ENCODE data around the gene ARHGEF19.
"Not testable (repeated sequence)": the region's sequence is repeated elsewhere in the genome, so short reads cannot be mapped to it uniquely, and the experiment has no call there.

Gene ARHGEF19

DNA sequence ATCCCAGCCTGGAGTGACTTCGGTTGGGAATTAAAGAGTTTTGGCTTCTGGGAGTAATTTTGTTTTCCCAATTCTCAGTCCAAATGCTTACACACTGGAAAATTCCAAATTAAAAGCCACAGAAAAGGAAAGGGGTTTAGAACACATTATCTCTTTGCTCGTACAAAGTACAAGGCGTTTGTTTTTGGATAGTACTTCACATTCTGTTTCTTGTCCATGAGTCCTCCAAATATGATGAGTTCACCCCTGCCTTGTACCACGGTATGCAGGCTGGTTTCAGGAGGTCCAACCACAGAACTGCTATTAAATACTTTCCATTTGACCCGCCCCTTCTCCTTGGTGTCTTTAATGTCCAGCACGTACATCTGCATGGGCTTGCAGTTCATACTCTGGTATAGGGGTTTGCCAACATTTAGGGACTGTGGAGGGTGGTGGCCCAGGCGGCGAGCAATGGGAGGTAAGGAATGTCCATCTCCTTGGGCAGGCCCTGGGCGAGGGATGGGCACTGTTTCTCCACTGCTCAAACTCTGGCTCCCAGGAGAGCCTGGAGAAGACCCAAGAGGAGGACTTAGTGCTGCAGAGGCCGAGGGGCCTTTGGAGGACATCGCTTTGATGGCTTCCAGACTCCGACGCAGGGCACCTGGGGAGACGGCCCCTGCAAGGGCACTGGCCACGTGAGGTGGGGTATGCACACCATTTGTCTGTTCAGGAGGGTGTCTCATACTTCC is 38.2 kb upstream of the ARHGEF19 start:
- no peaks in the 10 kb centered on the region for H3K9me3 ChIP-seq (ENCODE audit: control insufficient read depth in 1 of 2, low read length in 2 of 2)
- H3K27me3 ChIP-seq (ENCODE audit: low read depth, low read length): no peaks in the 10 kb centered on the region
- peaks cover 18 to 28% of the 10 kb centered on the region in 2 donors for H3K4me1 ChIP-seq (ENCODE audit: control insufficient read depth in 1 of 2, insufficient read depth in 2 of 2, low read length in 2 of 2)
- peaks cover 43 to 49% of the 10 kb centered on the region in 2 donors for H3K36me3 ChIP-seq (ENCODE audit: control insufficient read depth in 1 of 2, insufficient read depth in 2 of 2, low read length in 2 of 2)
- no peak overlapping the region for H3K27ac ChIP-seq (ENCODE audit: low read length)
- H3K4me3 ChIP-seq (ENCODE audit: low read depth in 1 of 2, low read length in 2 of 2): no peak overlapping the region

- Histone ChIP-seq H3K9me3 (ENCODE audit: control insufficient read depth in 1 of 2, low read length in 2 of 2) (no peaks in the 10 kb centered on the region), H3K27ac (ENCODE audit: low read length) (peak overlapping the region; percentile 61), H3K27me3 (ENCODE audit: low read depth, low read length) (no peaks in the 10 kb centered on the region), H3K4me3 (ENCODE audit: low read depth in 1 of 2, low read length in 2 of 2) (no peak overlapping the region), H3K36me3 (ENCODE audit: control insufficient read depth in 1 of 2, insufficient read depth in 2 of 2, low read length in 2 of 2) (peaks cover 37 to 42% of the 10 kb centered on the region in 2 donors), H3K4me1 (ENCODE audit: control insufficient read depth in 1 of 2, insufficient read depth in 2 of 2, low read length in 2 of 2) (peaks cover 18 to 28% of the 10 kb centered on the region in 2 donors)
Observed at GRCh38 chr1:16249596-16250241, 37.3 kb upstream of the ARHGEF19 start.

GRCh38 chr1:16248603-16249516 is 36.4 kb upstream of the ARHGEF19 start:
- no peak overlapping the region for H3K4me3 ChIP-seq (ENCODE audit: low read depth in 1 of 2, low read length in 2 of 2)
- peaks cover 18 to 34% of the 10 kb centered on the region in 2 donors for H3K4me1 ChIP-seq (ENCODE audit: control insufficient read depth in 1 of 2, insufficient read depth in 2 of 2, low read length in 2 of 2)

GRCh38 chr1:16248007-16248436 is 35.6 kb upstream of the ARHGEF19 start:
- Histone ChIP-seq H3K4me3 (ENCODE audit: low read depth in 1 of 2, low read length in 2 of 2) (no peak overlapping the region), H3K4me1 (ENCODE audit: control insufficient read depth in 1 of 2, insufficient read depth in 2 of 2, low read length in 2 of 2) (peaks cover 18 to 36% of the 10 kb centered on the region in 2 donors), H3K9me3 (ENCODE audit: control insufficient read depth in 1 of 2, low read length in 2 of 2) (no peaks in the 10 kb centered on the region), H3K27me3 (ENCODE audit: low read depth, low read length) (no peaks in the 10 kb centered on the region), H3K36me3 (ENCODE audit: control insufficient read depth in 1 of 2, insufficient read depth in 2 of 2, low read length in 2 of 2) (peaks cover 26 to 37% of the 10 kb centered on the region in 2 donors), H3K27ac (ENCODE audit: low read length) (peak overlapping the region; percentile 58)

More at GRCh38 chr1:16248603-16249516, 36.4 kb upstream of the ARHGEF19 start:
- Histone ChIP-seq H3K27ac (ENCODE audit: low read length) (peak overlapping the region; percentile 61), H3K36me3 (ENCODE audit: control insufficient read depth in 1 of 2, insufficient read depth in 2 of 2, low read length in 2 of 2) (peaks cover 29 to 41% of the 10 kb centered on the region in 2 donors), H3K27me3 (ENCODE audit: low read depth, low read length) (no peaks in the 10 kb centered on the region), H3K9me3 (ENCODE audit: control insufficient read depth in 1 of 2, low read length in 2 of 2) (no peaks in the 10 kb centered on the region)

DNA sequence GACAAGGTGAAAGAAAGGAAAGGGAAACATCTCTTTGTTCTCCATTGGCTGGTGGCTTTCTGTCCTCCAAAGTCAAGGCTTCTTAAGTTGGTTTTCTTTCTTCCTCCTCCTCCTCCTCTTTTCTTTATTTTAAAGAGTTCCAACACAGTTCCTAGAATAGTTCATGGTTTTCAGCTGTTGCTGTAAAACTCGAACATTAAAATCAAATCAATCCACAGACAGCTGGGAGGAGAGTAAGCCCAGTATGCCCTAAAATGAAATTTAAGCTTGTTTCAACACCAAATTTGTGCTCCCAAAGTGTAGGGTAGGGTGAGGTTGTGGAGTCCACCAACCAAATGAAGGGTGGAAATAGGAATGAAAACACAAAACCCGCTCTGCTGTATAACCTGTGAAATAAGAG is 35.0 kb upstream of the ARHGEF19 start:
- Histone ChIP-seq H3K27ac (ENCODE audit: low read length) (no peak overlapping the region), H3K9me3 (ENCODE audit: control insufficient read depth in 1 of 2, low read length in 2 of 2) (no peaks in the 10 kb centered on the region), H3K4me3 (ENCODE audit: low read depth in 1 of 2, low read length in 2 of 2) (no peak overlapping the region), H3K36me3 (ENCODE audit: control insufficient read depth in 1 of 2, insufficient read depth in 2 of 2, low read length in 2 of 2) (peaks cover 21 to 36% of the 10 kb centered on the region in 2 donors), H3K4me1 (ENCODE audit: control insufficient read depth in 1 of 2, insufficient read depth in 2 of 2, low read length in 2 of 2) (peaks cover 18 to 36% of the 10 kb centered on the region in 2 donors), H3K27me3 (ENCODE audit: low read depth, low read length) (no peaks in the 10 kb centered on the region)

GRCh38 chr1:16246961-16247360 is 34.5 kb upstream of the ARHGEF19 start:
- Histone ChIP-seq H3K27ac (ENCODE audit: low read length) (no peak overlapping the region), H3K4me3 (ENCODE audit: low read depth in 1 of 2, low read length in 2 of 2) (no peak overlapping the region), H3K27me3 (ENCODE audit: low read depth, low read length) (no peaks in the 10 kb centered on the region), H3K9me3 (ENCODE audit: control insufficient read depth in 1 of 2, low read length in 2 of 2) (no peaks in the 10 kb centered on the region), H3K4me1 (ENCODE audit: control insufficient read depth in 1 of 2, insufficient read depth in 2 of 2, low read length in 2 of 2) (peaks cover 18 to 36% of the 10 kb centered on the region in 2 donors), H3K36me3 (ENCODE audit: control insufficient read depth in 1 of 2, insufficient read depth in 2 of 2, low read length in 2 of 2) (peaks cover 16 to 31% of the 10 kb centered on the region in 2 donors)

GRCh38 chr1:16246239-16246638 is 33.8 kb upstream of the ARHGEF19 start:
- peaks cover 18 to 36% of the 10 kb centered on the region in 2 donors for H3K4me1 ChIP-seq (ENCODE audit: control insufficient read depth in 1 of 2, insufficient read depth in 2 of 2, low read length in 2 of 2)
- H3K36me3 ChIP-seq (ENCODE audit: control insufficient read depth in 1 of 2, insufficient read depth in 2 of 2, low read length in 2 of 2): peaks cover 9 to 24% of the 10 kb centered on the region in 2 donors
- H3K27me3 ChIP-seq (ENCODE audit: low read depth, low read length); H3K9me3 ChIP-seq (ENCODE audit: control insufficient read depth in 1 of 2, low read length in 2 of 2); H3K4me3 ChIP-seq (ENCODE audit: low read depth in 1 of 2, low read length in 2 of 2); H3K27ac ChIP-seq (ENCODE audit: low read length): not testable (repeated sequence)

GRCh38 chr1:16245476-16246196 is 33.2 kb upstream of the ARHGEF19 start:
- H3K9me3 ChIP-seq (ENCODE audit: control insufficient read depth in 1 of 2, low read length in 2 of 2): no peaks in the 10 kb centered on the region
- H3K4me1 ChIP-seq (ENCODE audit: control insufficient read depth in 1 of 2, insufficient read depth in 2 of 2, low read length in 2 of 2): peaks cover 18 to 34% of the 10 kb centered on the region in 2 donors
- H3K27me3 ChIP-seq (ENCODE audit: low read depth, low read length): no peaks in the 10 kb centered on the region
- H3K4me3 ChIP-seq (ENCODE audit: low read depth in 1 of 2, low read length in 2 of 2): no peak overlapping the region
- peaks cover 5 to 18% of the 10 kb centered on the region in 2 donors for H3K36me3 ChIP-seq (ENCODE audit: control insufficient read depth in 1 of 2, insufficient read depth in 2 of 2, low read length in 2 of 2)
- H3K27ac ChIP-seq (ENCODE audit: low read length): no peak overlapping the region

DNA sequence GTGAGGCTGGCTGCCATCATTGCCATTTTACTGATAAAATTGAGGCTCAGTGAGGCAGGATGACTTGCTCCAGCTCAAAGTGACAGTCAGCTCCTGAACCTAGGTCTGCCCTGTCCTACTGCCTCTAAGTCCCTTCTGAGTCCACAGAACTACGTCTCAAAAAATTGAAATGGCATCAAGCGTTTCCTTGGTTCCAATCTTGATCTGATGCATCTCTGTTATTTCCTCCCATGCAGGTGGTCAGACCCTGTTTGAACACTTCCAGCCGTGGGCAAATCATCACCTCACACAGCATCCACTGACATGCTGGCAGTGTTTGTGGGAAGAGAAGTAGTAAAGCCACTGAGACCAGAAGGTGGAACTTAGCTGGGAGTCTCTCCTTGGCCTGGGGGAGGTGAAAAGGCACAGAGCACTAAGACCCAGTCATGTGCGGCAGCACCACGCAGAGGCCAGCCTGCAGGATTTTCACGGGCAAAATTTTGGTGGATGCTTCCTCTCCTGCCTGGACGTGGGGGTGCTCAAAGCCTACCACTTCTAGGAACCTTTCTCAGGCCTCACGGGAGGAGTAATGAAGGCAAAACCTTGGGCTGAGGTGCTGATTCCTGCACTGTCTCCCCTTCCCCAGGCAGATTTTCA is 32.3 kb upstream of the ARHGEF19 start:
- H3K9me3 ChIP-seq (ENCODE audit: control insufficient read depth in 1 of 2, low read length in 2 of 2): no peaks in the 10 kb centered on the region
- H3K4me1 ChIP-seq (ENCODE audit: control insufficient read depth in 1 of 2, insufficient read depth in 2 of 2, low read length in 2 of 2): peaks cover 18 to 29% of the 10 kb centered on the region in 2 donors
- peaks cover 5 to 13% of the 10 kb centered on the region in 2 donors for H3K36me3 ChIP-seq (ENCODE audit: control insufficient read depth in 1 of 2, insufficient read depth in 2 of 2, low read length in 2 of 2)
- H3K4me3 ChIP-seq (ENCODE audit: low read depth in 1 of 2, low read length in 2 of 2): no peak overlapping the region
- no peaks in the 10 kb centered on the region for H3K27me3 ChIP-seq (ENCODE audit: low read depth, low read length)
- no peak overlapping the region for H3K27ac ChIP-seq (ENCODE audit: low read length)

- Histone ChIP-seq H3K4me3 (ENCODE audit: low read depth in 1 of 2, low read length in 2 of 2) (no peak overlapping the region), H3K4me1 (ENCODE audit: control insufficient read depth in 1 of 2, insufficient read depth in 2 of 2, low read length in 2 of 2) (peaks cover 12 to 22% of the 10 kb centered on the region in 2 donors), H3K9me3 (ENCODE audit: control insufficient read depth in 1 of 2, low read length in 2 of 2) (no peaks in the 10 kb centered on the region), H3K27ac (ENCODE audit: low read length) (no peak overlapping the region), H3K27me3 (ENCODE audit: low read depth, low read length) (no peaks in the 10 kb centered on the region), H3K36me3 (ENCODE audit: control insufficient read depth in 1 of 2, insufficient read depth in 2 of 2, low read length in 2 of 2) (peaks cover 5 to 13% of the 10 kb centered on the region in 2 donors)
Observed at GRCh38 chr1:16243936-16244649, 31.6 kb upstream of the ARHGEF19 start.

All from muscle layer of duodenum (tissue), 2 donors.